ENCODE measurements around the gene ZEB1.

The ZEB1 gene

DNA sequence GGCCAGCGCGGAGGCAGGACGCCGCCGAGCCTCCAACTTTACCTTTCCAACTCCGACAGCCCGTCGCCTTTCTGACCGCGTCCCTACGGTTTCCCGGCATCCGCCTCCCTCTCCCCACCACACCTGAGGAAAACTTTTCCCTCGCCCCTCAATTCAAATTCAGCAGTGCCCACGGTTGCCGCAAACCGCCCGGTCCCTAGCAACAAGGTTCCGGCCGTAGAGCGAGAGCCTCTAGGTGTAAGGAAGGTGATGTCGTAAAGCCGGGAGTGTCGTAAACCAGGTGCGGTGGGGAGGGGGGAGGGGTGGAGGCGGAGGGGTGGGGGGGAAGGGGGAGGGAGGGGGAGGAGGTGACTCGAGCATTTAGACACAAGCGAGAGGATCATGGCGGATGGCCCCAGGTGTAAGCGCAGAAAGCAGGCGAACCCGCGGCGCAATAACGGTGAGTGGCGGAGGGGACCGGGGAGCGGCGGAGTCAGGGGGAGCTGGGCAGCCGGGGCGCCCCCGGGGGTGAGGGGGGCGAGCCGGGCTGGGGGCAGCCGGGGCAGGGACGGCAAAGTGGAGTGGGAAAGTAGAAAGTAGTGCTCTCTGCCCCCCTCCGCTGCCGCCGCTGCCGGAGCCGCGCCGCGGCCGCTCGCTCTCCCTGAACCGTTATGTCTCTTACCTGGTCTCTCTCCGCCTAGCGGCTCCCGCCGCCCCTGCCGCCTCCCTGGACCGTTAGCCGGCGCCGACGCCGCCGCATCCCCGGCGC is at the start of gene ZEB1:
Gene ZEB1, plus strand, starts transcription at position 363 of the 748 bp plus-strand sequence. Its CDS starts 19 bp downstream, at position 382.
- peak; percentile 69 for DNase-seq

DNA sequence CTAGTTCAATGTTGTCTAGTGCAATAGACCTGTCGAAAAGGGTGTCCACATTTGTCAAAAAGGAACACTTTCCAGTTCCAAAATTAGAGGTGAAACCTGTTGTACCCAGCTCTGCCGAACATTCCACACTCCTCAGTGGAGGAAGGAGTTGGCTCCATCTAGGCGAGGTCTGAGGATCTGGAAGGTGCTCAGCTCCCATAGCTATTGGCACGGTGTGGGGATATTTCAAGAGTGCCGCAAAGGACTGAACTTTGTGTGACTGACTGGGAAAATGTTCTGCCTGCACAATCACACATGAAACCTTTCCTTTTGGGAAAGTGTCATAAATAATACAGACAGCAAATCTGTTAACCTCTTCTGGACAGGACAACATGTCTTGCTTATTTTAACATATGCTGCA is 48.1 kb upstream of the ZEB1 start:
- no peak for DNase-seq

DNA sequence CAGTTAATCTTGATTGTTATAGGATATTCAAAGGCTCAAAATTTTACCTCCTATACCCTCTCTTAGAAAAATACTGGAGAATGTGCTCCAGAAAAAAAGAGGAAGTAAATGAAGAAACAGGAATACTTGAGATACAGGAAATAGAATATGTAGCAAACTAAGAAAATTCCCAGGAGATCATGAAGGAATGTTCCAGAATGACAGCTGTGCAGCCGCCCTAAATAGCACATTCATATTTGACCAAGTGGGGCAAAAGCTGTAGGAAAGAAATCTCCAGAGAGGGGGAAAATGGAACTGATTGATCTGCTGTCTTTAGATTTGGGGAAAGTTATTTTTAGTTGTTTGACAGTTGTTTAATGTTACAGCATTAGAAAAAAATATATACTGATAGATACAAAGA is 46.2 kb upstream of the ZEB1 start:
- no peak for DNase-seq

DNA sequence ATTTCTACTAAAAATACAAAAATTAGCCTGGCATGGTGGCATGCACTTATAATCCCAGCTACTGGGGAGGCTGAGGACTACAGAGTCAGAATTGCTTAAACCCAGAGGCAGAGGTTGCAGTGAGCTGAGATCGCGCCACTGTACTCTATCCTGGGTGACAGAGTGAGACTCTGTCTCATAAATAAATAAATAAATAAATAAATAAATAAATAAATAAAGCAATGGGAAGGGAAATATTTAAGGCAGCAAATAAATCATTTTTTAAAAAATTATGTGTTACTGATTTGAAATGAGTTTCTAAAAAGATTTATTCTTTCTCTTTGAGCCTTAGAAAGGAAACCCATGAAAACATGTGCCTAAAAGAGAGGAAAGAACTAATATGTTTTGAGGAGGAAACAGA is 45.2 kb upstream of the ZEB1 start:
- DNase-seq, result no peak

DNA sequence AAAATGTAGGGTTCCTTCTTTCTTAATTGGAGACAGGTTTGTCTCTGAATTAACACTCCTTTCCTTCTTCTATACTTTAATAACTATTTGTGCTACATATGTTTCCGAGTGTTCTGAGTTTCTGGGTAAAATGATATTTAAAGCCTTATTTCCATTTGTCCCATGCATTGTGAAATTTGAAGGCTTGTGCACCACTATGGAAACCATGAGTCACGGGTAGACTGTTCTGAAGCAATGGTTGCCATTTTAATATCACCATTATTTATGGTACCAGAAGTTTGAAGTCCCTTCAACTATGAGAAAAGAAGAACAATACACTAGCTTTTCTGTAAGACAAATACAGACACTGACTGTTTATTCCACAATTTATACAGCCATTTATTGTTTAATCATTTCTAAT is 44.7 kb upstream of the ZEB1 start:
- no peak for DNase-seq

DNA sequence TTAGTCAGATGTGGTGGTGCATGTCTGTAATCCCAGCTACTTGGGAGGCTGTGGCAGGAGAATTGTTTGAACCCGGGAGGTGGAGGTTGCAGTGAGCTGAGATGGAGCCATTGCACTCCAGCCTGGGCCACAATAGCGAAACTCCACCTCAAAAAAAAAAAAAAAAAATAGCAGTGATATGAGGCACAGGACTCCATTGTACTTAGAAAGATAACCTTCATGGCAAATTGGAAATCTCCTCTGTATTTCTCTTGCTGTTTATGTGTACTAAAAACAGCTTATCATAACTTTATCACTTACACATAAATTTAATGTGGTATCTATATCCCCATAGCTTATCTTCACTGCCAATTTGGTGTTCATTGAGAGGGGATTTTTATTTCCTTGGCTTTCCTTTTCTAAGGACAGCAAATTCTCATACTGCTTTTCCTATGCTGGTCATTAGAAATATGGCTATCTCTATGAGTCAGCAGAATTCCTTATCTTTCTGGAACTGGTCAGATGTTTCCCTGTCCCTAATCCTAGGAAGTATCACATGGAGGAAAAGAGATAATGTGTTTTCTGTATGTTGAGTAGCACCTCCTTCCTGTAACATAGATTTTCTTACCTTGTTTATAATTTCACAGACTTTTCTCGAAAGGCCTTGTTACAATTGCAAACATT is 40.6 kb upstream of the ZEB1 start:
- DNase-seq, result no peak

DNA sequence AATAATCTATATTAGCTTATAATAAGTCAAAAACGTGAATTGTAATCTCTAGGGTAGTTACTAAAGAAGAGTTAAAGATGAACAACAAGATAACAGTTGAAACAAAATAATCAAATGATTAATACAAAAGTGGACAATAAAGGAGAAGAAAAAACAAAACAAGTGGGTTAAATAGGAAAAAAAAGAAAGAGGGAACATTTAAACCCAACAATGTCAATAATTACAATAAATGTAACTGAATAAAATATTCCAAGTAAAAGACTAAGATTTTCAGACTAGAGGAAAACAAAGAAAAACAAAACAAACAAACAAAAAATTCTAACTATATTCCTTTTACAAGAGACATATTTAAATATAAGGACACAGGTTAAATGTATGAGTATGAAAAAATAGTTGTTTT is 38.0 kb upstream of the ZEB1 start:
- no peak for DNase-seq

DNA sequence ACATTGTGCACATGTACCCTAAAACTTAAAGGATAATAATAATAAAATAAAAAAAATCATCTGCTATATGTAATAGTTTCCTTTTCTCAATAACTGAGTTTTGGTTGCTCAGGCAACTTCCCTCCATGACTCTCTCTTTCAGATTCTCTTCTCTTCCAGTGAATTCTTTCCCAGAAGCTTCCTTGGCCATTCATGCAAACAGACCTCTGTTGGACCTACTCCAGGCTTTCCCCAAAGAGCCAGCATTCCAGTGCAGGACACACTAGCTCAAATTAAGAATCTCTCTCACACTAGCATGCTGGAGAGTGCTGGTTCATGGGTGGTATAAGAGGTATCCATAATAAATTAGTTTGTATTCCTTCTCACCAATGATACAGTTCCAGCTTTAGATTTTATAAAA is 31.0 kb upstream of the ZEB1 start:
- DNase-seq, result no peak

DNA sequence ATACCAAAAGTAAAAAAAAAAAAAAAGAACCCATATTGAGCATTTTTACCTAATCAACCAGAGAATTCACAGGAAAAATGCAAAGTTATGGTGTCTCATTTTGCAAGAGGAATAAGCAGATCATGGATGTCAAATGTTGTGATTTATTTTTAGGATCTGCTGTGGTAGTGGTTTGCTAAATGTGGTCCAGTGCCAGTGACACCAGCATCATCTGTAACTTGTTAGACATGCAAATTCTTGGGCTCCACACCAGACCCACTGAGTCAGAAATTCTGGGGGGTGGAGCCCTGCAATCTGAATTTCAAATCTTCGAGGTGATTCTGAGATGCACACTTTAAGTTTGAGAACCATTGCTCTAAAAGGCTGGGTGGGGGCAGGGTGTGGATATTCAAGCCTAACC is 30.1 kb upstream of the ZEB1 start:
- DNase-seq, result no peak

DNA sequence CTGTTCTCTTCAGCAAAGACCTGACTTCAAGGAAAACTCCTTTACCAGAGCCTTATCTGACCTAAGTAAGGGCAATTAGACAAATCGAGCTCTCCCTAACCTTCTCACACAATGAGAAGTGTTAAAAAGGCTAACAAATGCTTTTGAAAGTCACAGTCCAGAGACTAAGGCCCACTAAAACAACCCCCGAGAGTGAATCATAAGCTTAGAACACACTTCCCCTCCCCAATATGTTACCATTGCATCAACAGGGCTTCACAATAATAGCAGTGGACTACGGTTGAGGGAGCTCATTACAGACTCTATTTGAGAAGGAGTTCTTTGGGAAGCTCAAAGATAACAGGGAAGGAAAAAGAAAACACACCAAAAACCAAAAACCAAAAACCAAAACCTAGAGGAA is 28.6 kb upstream of the ZEB1 start:
- no peak for DNase-seq

DNA sequence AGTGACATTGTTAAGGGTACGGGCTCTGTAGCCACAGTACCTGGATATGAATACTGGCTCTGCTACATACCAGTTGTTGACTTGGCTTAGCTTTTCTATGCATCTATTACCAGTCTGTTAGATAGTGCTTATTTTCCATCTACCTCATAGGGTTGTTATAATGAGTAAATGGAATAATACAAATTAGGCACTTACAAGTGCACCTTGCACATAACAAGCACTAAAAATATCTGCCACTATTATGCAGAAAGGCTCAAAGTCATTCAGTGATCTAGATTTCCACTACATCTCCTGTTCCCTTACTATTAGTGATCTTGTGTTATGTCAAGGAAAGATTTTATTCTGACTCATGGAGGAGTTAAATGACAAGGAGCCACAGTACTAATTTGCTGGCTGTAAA is 27.9 kb upstream of the ZEB1 start:
- no peak for DNase-seq

DNA sequence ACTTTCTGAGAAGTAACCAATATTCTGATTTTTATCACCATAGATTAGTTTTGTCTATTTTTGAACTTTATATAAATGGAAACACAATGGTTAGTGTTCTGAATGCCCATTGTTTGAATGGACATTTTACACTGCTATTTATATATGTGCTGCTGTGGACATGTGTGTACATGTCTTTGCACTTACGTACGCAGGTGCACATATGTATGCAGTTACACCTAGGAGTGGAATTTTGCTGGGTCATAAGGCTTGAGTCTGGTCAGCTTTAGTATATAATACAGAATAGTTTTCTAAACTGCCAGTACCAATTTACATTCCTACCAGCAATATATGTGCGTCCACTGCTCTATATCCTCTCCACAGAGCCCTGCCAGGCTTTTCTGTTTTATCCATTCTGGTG is 24.5 kb upstream of the ZEB1 start:
- DNase-seq, result no peak

DNA sequence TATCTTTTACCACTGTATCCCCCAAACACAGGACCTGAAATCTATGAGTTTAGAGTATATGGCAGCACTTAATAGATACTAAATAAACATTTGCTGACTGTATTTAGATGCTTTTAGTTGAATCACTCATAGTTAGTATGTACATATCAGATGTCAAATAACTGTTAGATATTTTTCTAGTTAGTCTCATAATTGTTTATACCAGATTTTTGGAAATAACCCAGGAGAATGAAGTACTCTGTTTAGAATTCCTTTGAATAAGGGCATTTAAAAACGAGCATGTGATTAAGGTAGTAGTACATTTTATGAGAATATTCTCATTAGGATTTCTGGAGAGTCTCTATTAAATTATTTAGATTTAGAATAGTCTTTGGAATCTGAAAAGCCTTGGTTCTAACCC is 22.3 kb upstream of the ZEB1 start:
- no peak for DNase-seq

DNA sequence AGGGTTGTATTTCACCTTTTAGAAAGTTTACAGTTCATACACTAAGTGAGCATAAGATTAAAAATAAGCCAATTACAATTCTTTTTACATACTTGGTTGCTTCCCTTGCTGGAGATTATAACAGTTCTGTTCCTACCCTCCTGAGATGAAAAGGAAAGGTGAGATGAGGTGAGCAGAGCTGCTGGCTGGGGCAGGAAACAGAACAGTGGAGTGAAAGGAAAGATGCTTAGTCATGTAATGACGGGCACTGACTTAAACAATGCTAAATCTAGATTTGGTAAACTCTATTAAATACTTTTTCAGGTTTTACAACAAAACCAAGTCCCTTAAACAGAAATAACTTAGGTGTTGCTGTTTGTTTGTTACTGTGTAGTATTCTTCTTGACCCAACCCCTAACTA is 19.9 kb upstream of the ZEB1 start:
- DNase-seq, result no peak

DNA sequence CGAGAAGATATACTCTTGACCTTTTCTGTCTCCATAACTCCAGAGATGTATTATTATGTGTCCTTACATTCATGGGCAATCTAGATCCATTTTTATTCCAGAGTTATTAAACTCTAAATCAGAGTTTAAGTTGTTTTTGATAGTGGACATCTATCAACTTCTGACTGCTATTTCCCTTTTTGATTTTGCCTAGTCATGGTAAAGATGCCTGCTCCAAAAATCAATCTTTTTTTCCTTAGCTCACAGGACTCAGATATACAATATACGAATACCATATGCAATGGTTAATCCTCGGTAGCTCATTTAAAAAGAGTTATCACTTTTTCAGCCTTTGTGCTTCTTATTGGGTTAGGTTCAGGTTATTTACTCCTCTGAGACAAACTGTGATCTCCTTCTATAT is 15.8 kb upstream of the ZEB1 start:
- no peak for DNase-seq

DNA sequence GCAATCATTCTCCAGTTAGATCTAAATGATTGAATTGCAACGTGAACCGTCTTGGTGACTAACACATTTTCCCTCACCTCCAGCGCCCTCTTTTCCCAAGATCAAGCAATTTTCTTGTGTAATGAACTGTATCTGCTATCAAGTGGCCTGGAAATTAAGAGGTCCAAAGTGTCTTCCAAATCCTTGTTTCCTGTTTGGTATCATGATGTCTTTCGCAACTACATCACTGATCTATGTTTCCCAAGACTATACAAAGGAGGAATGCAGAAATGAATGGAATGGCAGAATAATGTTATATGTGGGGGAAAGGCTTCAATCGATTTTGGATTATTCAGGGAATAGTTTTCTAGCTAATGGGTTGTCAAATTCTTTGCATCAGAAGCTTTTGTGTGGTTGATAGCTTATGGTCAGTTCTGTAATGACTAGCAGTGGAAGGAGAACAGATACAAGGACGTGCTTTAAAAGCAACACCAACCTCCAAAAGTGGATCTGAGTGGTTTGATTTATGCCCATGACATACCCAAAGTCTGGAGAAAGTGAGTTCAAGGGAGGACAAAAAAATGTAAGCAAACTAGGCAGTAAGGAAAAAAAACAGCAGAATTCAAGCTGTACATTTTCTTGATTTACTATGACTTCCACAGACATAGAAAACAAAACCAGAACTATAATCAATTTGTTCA is 14.6 kb upstream of the ZEB1 start:
- DNase-seq, result no peak

DNA sequence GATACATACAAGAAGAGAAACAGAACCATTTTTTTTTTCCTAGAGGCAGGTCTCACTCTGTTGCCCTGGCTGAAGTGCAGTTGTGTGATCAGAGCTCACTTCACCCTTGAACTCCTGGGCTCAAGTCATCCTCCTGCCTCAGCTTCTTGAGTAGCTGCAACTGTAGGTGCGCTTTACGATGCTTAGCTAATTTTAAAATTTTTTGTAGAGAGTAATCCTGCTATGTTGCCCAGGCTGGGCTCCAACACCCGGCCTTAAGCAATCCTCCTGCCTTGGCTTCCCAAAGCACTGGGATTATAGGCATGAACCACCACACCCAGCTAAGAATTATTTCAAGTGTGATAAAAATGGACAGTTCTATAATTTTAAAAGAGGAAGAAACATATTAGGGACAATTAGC is 5.6 kb upstream of the ZEB1 start:
- DNase-seq, result no peak

DNA sequence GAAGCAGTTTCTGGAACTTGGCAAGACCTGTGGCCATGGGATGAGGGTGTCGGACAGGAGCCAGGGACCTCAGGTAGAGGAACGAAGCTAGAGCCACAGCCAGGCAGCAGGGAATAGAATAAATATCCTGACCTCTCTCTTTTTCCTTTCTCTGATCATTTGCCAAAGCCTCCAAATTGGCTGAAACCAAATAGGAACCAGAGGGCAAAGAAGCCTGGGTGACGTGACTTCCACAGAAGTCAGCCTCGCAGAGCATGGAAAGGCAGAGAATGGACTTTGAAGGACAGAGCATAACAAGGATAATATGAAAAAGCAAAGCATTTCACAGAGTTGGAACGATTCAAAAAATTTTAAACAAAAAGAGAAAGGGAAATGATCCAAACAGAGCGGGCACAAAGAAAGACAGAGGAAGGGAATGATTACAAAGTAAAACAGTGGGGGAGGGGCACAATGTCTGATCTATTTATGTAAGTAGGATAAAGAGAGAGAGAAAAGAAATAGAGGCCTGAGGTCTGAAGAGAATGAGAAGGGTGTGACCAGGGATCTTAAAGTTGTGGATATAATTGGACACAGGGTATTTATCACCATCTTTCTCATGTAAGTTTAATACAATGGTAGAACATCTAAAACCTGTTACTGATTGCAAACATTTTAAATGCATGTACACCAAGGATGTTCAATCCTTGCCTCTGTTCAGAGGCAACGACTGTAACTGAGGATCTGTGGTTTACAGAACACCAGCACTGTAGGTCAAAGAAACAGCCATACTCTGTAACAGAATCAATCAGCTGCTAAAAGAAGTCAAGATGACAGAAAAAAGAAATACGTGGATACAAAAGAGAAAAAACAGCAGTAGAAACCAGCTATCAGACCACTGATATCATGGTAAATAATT is 4.5 kb upstream of the ZEB1 start:
- no peak for DNase-seq

DNA sequence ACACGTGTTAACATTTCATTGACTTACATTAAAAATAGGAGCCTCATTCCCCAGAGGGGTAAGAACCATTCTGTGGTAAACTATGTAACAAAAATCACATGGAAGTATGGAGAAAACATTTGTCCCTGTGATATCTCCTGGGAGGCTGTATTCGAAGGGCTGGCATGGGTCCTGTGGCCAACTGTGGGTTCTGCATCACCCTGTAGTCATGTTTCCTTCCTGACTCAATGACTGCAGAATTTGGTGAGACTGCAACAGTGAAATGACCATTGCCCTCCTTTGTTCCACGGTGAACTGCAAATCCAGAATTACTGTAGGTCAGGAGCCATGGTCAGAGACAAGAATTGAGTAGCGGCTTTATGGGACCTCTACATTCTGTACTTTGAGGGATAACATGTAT is 3.6 kb upstream of the ZEB1 start:
- DNase-seq, result no peak

DNA sequence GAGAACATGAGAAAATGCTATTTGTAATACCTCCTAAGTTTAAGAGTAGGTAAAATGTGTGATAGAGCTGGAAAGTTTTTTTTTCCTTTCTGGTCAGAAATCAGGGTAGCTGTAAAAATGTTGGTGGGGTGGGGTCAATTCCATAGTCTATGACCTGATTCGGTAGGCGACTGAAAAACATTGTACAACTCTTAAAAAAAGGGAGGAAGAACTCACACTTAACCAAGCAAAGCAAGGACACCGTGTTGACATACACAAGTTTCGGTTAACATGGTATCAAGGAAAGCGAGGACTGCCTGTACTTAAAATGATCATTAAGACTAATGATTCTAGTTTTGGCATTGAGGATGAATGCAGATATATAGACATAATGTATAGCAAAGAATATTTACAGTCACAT is 1.8 kb upstream of the ZEB1 start:
- no peak for DNase-seq

DNA sequence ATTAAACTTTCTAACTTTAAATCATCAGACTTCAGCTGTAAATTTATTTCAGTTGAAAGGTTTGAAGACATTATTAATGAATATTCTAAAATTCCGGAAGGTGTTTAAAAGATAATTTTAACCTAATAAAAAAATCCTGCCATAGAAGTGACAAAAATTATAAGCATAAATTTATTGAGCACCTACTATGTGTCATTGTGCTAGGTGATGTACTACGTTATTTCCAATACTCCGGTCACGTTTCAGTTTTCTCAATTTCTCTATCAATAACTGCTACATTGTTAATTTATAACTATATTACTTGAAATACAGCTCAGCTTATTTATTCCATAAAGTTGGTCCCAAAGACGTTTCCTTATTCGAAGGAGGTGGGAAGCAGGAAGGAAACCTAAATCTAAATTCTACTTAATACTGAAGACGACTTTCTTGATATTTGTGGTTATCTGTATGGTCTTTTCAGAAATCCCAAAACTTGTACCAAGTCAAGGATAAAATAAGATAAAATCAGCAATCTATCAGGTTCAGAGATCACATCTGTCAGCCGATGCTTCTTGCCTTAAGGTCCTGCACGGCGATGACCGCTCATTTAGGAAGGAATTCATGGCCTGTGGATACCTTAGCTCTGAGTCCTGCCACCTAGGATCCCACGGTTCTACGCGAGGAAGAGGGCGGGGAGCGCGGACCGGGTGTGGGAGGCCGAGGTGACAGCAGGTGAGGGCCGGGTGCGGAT is 1.2 kb upstream of the ZEB1 start:
- DNase-seq, result no peak

DNA sequence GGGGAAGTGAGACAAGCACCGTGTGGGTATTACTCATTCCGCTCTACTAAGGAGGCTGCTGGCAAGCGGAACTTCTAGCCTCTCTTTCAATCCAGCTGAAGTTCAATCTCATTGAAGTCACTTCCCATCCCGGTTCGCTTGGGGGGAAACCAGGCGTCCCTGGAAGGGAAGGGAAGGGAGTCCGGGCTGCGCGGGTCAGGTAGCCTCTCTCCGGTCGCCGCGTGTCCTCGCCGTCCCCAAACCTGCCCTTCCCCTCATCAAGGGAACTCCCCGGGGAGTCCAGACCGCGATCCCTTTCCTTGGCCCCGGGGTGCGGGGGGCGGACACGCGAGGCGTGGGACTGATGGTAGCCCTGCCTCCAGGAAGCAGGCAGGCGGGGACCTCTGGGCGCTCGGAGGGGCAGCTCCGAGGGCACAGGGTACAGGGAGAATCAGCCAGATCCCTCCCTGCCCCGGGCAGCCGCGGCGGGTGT is 598 bp upstream of the ZEB1 start:
- DNase-seq, result peak; percentile 40
